ENCODE data around the gene KCNH2. TPM values are rescaled to one million over a fixed set of nuclear protein-coding genes. Genes with fewer than 3 reads are reported as not detected.

The KCNH2 gene
- total RNA-seq, 1 donor from 2014 or later = 12.4 TPM

DNA sequence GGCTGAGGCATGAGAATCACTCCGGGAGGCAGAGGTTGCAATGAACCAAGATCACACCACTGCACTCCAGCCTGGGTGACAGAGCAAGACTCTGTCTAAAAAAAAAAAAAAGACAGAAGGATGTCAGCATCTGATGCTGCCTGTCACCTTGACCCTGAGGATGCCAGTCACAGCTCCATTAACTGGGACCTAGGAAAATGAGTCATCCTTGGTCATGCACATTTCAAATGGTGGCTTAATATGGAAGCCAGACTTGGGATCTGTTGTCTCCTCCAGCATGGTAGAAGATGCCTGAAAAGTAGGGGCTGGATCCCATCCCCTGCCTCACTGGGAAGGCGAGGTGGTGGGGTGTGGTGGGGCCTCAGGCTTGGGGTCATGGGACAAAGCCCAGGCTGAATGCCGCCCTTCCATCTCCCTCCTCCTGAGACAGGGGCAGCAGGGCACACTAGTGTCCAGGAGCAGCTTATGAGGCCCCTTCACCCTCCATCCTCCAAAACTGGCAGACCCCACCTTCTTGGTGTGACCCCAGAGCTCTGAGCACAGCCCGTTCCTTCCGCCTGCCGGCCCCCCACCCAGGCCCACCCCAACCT, 14.0 kb upstream of the KCNH2 start:
- TF ChIP-seq, protein P1, sequence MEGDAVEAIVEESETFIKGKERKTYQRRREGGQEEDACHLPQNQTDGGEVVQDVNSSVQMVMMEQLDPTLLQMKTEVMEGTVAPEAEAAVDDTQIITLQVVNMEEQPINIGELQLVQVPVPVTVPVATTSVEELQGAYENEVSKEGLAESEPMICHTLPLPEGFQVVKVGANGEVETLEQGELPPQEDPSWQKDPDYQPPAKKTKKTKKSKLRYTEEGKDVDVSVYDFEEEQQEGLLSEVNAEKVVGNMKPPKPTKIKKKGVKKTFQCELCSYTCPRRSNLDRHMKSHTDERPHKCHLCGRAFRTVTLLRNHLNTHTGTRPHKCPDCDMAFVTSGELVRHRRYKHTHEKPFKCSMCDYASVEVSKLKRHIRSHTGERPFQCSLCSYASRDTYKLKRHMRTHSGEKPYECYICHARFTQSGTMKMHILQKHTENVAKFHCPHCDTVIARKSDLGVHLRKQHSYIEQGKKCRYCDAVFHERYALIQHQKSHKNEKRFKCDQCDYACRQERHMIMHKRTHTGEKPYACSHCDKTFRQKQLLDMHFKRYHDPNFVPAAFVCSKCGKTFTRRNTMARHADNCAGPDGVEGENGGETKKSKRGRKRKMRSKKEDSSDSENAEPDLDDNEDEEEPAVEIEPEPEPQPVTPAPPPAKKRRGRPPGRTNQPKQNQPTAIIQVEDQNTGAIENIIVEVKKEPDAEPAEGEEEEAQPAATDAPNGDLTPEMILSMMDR (conservative IDR thresholded peaks at IDR 0.05) = no peak
- H3K9me3 Mint-ChIP-seq = no peaks in the 10 kb centered on the region
- no peak overlapping the region for H3K4me3 Mint-ChIP-seq
- H3K27ac Mint-ChIP-seq (ENCODE audit: unreplicated experiment) = no peak overlapping the region
- DNase-seq (ENCODE audit: low read depth, low spot score) = no peak
- H3K4me1 Mint-ChIP-seq = peaks cover 39% of the 10 kb centered on the region
- no peaks in the 10 kb centered on the region for H3K27me3 Mint-ChIP-seq (ENCODE audit: low read depth)
- no peaks in the 10 kb centered on the region for H3K36me3 Mint-ChIP-seq (ENCODE audit: low read depth)

DNA sequence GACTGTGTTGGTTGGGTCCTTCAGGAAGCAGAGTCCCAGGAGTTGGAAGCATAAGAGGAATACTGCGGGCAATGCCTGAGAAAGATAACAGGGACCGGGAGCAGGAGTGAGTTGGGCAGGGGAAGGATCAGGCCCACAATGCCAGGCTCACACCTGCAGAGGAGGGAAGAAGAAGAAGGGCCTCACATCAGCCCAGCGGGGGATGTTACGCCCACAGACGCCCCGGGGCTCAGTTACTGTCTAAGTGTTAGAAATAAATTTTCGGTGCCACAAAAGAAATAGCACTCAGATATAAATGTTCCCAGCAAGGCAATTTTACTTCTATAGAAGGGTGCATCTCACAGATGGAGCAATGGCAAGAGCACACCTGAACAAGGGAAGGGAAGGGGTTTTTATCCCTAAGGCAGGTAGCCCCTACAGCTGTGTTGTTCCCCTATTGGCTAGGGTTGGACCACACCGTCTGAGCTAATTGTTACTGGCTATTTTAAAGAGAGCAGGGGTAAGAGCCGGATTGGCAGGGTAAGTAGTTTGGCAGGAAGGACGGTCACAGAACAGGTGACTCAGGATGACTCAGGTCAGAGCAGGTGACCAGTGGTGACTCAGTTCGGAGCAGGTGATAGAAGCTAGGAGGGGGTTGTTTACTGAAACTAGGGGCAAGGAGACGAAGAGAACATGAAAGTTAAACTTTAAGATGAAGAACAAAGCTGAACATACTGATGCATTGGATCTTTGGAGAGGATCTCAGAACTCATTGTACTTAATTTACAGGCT, 12.5 kb upstream of the KCNH2 start, which contains the start of gene NOS3:
NOS3 (plus strand) TSS at position 602 of the 771 bp plus-strand sequence. CDS start 2,787 bp downstream, outside the sequence.
- DNase-seq (ENCODE audit: low read depth, low spot score) = no peak
- TF ChIP-seq, protein P1 (conservative IDR thresholded peaks at IDR 0.05) = no peak
- Mint-ChIP-seq H3K27me3 (ENCODE audit: low read depth) (peaks cover 5% of the 10 kb centered on the region), H3K9me3 (no peaks in the 10 kb centered on the region), H3K36me3 (ENCODE audit: low read depth) (no peaks in the 10 kb centered on the region), H3K4me1 (peaks cover 44% of the 10 kb centered on the region), H3K27ac (ENCODE audit: unreplicated experiment) (peak within 1 kb of the TSS; percentile 35), H3K4me3 (no peak within 1 kb of the TSS)

DNA sequence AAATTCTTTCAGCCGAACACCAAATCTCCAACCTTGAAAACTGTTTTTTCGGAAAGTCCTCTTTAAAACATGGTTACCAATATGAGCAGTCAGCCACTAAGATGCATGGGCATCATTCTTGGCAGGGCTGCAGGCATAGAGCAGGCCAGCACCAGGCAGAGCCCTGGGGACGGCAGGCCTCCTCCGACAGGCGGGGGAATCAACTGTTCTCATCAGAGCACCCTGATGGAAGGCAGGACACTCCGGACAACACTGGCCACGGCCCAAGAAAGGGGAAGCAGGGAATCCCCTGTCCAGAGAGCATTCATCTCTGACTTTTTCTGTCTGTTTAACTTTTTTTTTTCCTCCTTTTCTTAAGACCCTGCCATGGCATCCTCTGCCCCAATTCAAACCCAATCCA, 11.3 kb upstream of the KCNH2 start:
- Mint-ChIP-seq H3K9me3 (no peaks in the 10 kb centered on the region), H3K27me3 (ENCODE audit: low read depth) (peaks cover 5% of the 10 kb centered on the region), H3K36me3 (ENCODE audit: low read depth) (no peaks in the 10 kb centered on the region), H3K4me1 (peaks cover 44% of the 10 kb centered on the region), H3K4me3 (no peak overlapping the region), H3K27ac (ENCODE audit: unreplicated experiment) (no peak overlapping the region)
- DNase-seq (ENCODE audit: low read depth, low spot score) = no peak
- TF ChIP-seq, protein P1 (conservative IDR thresholded peaks at IDR 0.05) = no peak

DNA sequence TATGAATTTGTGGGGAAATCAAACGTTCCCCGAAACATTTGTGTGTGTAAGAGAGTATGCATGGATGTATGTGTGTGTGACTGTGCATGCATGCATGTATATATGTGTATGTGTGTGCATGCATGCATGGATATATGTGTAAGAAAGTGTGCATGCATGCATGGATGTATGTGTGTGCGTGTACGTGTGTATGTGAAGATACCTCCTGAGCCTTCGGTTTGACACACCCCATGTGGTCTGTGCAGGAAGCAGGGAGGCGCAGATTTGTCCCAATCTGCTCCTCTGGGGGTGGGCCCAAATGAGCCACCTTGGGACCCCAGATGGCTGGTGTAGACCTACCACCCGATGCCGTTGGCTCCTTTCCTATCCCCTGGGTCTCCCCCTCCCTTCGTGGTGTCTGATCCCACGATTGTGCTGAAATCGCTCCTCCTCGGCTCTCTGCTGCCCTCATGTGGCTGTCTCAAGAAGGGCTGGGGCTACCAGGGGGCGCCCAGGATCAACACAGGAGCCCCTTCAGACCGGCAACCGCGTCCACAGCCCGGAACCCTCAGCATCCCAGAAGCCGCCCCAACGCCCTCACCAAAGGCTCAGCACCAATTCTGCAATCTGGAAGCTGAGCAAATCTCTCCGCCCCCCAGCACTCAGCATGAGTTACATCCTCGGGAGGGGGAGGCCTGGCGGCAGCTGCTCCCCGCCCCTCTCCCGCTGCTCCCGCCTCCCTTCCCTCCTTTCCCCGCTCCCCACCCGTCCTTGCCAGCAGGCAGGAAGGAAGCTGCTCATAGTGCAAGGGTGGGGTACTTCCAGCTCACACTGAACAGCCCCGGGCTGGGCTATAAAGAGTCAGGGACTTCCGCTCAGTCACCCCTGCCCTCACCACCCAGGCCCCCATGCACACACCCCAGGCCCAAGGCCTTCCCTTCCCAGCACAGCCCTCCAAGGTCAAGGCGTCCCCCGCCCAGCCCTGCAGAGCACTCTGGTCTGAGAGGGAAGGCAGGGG, 10.4 kb upstream of the KCNH2 start:
- Mint-ChIP-seq H3K27ac (ENCODE audit: unreplicated experiment) (no peak overlapping the region), H3K4me1 (peaks cover 40% of the 10 kb centered on the region), H3K4me3 (peak overlapping the region; percentile 38), H3K9me3 (no peaks in the 10 kb centered on the region), H3K36me3 (ENCODE audit: low read depth) (no peaks in the 10 kb centered on the region), H3K27me3 (ENCODE audit: low read depth) (peaks cover 9% of the 10 kb centered on the region)
- TF ChIP-seq, protein P1 (conservative IDR thresholded peaks at IDR 0.05) = peak; percentile 85
- peak; percentile 95 for DNase-seq (ENCODE audit: low read depth, low spot score)

DNA sequence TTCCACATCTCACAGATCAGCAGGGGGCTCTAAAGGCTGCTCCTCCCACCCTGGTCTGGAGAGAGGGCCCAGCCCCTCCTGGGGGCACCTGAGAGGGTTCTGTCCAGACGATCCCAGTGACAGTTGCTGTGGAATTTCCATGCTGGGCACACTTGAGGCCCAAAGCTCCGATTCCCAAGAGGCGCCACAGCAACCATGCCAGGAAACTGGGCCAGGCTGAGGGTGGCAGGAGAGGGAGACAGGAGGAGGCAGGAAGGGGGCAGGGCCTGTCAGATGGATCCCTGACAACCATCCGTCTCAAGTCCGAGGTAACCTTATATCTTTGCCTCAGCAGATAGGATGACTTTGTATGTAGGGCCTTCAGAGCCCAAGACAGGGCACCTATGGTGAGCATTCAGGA, 8.4 kb upstream of the KCNH2 start:
- no peak overlapping the region for H3K4me3 Mint-ChIP-seq
- peaks cover 33% of the 10 kb centered on the region for H3K4me1 Mint-ChIP-seq
- DNase-seq (ENCODE audit: low read depth, low spot score) = no peak
- no peaks in the 10 kb centered on the region for H3K9me3 Mint-ChIP-seq
- TF ChIP-seq, protein P1 (conservative IDR thresholded peaks at IDR 0.05) = no peak
- H3K27ac Mint-ChIP-seq (ENCODE audit: unreplicated experiment) = no peak overlapping the region
- H3K36me3 Mint-ChIP-seq (ENCODE audit: low read depth) = no peaks in the 10 kb centered on the region
- peaks cover 29% of the 10 kb centered on the region for H3K27me3 Mint-ChIP-seq (ENCODE audit: low read depth)

All from neural crest cell (in vitro differentiated cells).